ENCODE data around the gene PMS2. TPM values are rescaled to one million over a fixed set of nuclear protein-coding genes. Genes with fewer than 3 reads are reported as not detected.
A peak's percentile ranks its signal among the peaks of the same experiment; 100 is the strongest.

Gene PMS2
- total RNA-seq, 1 experiment from 2014 or later, result 17.1 TPM

GRCh38 chr7:6016653-6016966 is 7.8 kb upstream of the PMS2 start:
- peaks cover 70 to 94% (median 85%) of the 10 kb centered on the region in 3 experiments for H3K36me3 Mint-ChIP-seq (ENCODE audit: insufficient read depth in 1 of 3, low read depth in 3 of 3)

More at GRCh38 chr7:6016653-6016966, 7.8 kb upstream of the PMS2 start:
- Histone ChIP-seq H3K4ac (ENCODE audit: low read depth, low read length) (no peak overlapping the region), H3K18ac (ENCODE audit: insufficient read length, low read depth, low read length) (no peak overlapping the region), H2BK15ac (ENCODE audit: low read depth, low read length) (no peak overlapping the region), H3K79me2 (ENCODE audit: insufficient read depth, low read length) (peaks cover 2% of the 10 kb centered on the region; the same call in 1 of the 2 replicates), H3K4me1 (ENCODE audit: insufficient read depth, low read length) (no peaks in the 10 kb centered on the region), H3K14ac (ENCODE audit: insufficient read depth, low read length) (no peak overlapping the region), H3K79me1 (ENCODE audit: insufficient read depth, low read depth, low read length, poor library complexity, severe bottlenecking) (no peaks in the 10 kb centered on the region), H2BK5ac (ENCODE audit: insufficient read length, low read length) (no peak overlapping the region), H4K5ac (ENCODE audit: insufficient read length, low read depth, low read length) (no peak overlapping the region), H3T11ph (ENCODE audit: low read length) (no peak overlapping the region), H3K27me3 (ENCODE audit: insufficient read depth, low read length) (no peaks in the 10 kb centered on the region), H2BK120ac (ENCODE audit: low read depth, low read length, poor library complexity, severe bottlenecking) (no peak overlapping the region), H4K20me1 (ENCODE audit: control insufficient read depth, insufficient read depth, insufficient read length) (peaks cover 2% of the 10 kb centered on the region), H3K4me2 (ENCODE audit: insufficient read depth, insufficient read length, low read length) (no peak overlapping the region), H3K23me2 (ENCODE audit: insufficient read length, low read depth, low read length, poor library complexity, severe bottlenecking) (no peaks in the 10 kb centered on the region), H3K23ac (ENCODE audit: insufficient read length, low read depth, low read length) (no peak overlapping the region), H4K91ac (ENCODE audit: insufficient read length, low read depth, low read length) (no peak overlapping the region), H2AFZ (ENCODE audit: low read length) (no peak overlapping the region), H3K9me3 (ENCODE audit: control insufficient read depth, low read depth, low read length) (no peaks in the 10 kb centered on the region), H2BK20ac (ENCODE audit: low read depth, low read length, poor library complexity, severe bottlenecking) (no peak overlapping the region), H3K56ac (ENCODE audit: insufficient read length, low read depth, low read length) (no peak overlapping the region), H2AK5ac (ENCODE audit: insufficient read length, low read length) (no peak overlapping the region), H3K27ac (ENCODE audit: insufficient read length, low read depth, low read length) (no peak overlapping the region), H3K9ac (ENCODE audit: extremely low read depth, insufficient read length, low read length) (no peak overlapping the region), H2BK12ac (ENCODE audit: insufficient read length, low read depth, low read length) (no peak overlapping the region), H4K8ac (replicated peaks; ENCODE audit: insufficient read length, low read depth, low read length) (no peak overlapping the region)
- WGBS (ENCODE audit: extremely low coverage, insufficient read length, low lambda C conversion rate), result no CpG with 5 or more reads among the region's 8 CpGs
- Mint-ChIP-seq H3K4me1 (no peaks in the 10 kb centered on the region; a peak in 1 of 4 replicates), H3K27me3 (ENCODE audit: low read depth) (no peaks in the 10 kb centered on the region), H3K4me3 (no peak overlapping the region), H3K27ac (peak overlapping the region; percentile 39 to 82 (median 57); a peak in 3 of 7 replicates), H3K9me3 (no peaks in the 10 kb centered on the region)
- no peak for DNase-seq
- no peak for TF ChIP-seq CTCF (conservative IDR thresholded peaks at IDR 0.05)
